CD4-positive, alpha-beta T cell treated with Interleukin-21 for 1 hour (primary cell): Measurements from ENCODE around the gene GOLGA3.
"Not testable (repeated sequence)": the region's sequence is repeated elsewhere in the genome, so short reads cannot be mapped to it uniquely, and the experiment has no call there.

ENCODE experiments used
- DNase-seq: peaks from one replicate; pipeline ENCODE4 v3.0.0-alpha.2; 2020

The GOLGA3 gene

GRCh38 chr12:132847363-132848356, 19.0 kb upstream of the GOLGA3 start:
- no peak for DNase-seq

- not testable (repeated sequence) for DNase-seq
Observed at GRCh38 chr12:132844681-132845080, 16.0 kb upstream of the GOLGA3 start.

GRCh38 chr12:132842449-132843045, 13.9 kb upstream of the GOLGA3 start:
- no peak for DNase-seq

GRCh38 chr12:132841151-132841550, 12.5 kb upstream of the GOLGA3 start:
- DNase-seq: no peak

GRCh38 chr12:132840536-132840935, 11.9 kb upstream of the GOLGA3 start:
- DNase-seq: no peak

- DNase-seq: no peak
Observed at GRCh38 chr12:132839558-132840235, 11.0 kb upstream of the GOLGA3 start.

- no peak for DNase-seq
Observed at GRCh38 chr12:132838410-132839080, 9.9 kb upstream of the GOLGA3 start.

- DNase-seq: no peak
Observed at GRCh38 chr12:132837693-132838409, 9.2 kb upstream of the GOLGA3 start.

GRCh38 chr12:132836795-132837331, 8.2 kb upstream of the GOLGA3 start:
- DNase-seq: no peak

GRCh38 chr12:132836230-132836629, 7.6 kb upstream of the GOLGA3 start:
- not testable (repeated sequence) for DNase-seq

GRCh38 chr12:132835076-132836025, 6.7 kb upstream of the GOLGA3 start:
- DNase-seq: no peak

- DNase-seq: peak; percentile 21
Observed at GRCh38 chr12:132834181-132834711, 5.6 kb upstream of the GOLGA3 start.

GRCh38 chr12:132833341-132833740, 4.7 kb upstream of the GOLGA3 start:
- DNase-seq: no peak

GRCh38 chr12:132831771-132832170, 3.1 kb upstream of the GOLGA3 start:
- no peak for DNase-seq

GRCh38 chr12:132827763-132828703, 636 bp downstream of the GOLGA3 start:
- no peak for DNase-seq

- no peak for DNase-seq
Observed at GRCh38 chr12:132825861-132826260, 2.8 kb downstream of the GOLGA3 start.

- DNase-seq: no peak
Observed at GRCh38 chr12:132825089-132825488, 3.6 kb downstream of the GOLGA3 start.

- DNase-seq: no peak
Observed at GRCh38 chr12:132824053-132824452, 4.6 kb downstream of the GOLGA3 start.

GRCh38 chr12:132818562-132818961, 10.1 kb downstream of the GOLGA3 start:
- DNase-seq: no peak
